NCI-H2196 (cell line): ENCODE measurements around the gene FCN2.

ENCODE experiments used
- DNase-seq: peaks from one replicate; lab custom pipeline; 2025; ENCODE audit not compliant: unreplicated experiment; lab: John Stamatoyannopoulos, UW

FCN2 gene

DNA sequence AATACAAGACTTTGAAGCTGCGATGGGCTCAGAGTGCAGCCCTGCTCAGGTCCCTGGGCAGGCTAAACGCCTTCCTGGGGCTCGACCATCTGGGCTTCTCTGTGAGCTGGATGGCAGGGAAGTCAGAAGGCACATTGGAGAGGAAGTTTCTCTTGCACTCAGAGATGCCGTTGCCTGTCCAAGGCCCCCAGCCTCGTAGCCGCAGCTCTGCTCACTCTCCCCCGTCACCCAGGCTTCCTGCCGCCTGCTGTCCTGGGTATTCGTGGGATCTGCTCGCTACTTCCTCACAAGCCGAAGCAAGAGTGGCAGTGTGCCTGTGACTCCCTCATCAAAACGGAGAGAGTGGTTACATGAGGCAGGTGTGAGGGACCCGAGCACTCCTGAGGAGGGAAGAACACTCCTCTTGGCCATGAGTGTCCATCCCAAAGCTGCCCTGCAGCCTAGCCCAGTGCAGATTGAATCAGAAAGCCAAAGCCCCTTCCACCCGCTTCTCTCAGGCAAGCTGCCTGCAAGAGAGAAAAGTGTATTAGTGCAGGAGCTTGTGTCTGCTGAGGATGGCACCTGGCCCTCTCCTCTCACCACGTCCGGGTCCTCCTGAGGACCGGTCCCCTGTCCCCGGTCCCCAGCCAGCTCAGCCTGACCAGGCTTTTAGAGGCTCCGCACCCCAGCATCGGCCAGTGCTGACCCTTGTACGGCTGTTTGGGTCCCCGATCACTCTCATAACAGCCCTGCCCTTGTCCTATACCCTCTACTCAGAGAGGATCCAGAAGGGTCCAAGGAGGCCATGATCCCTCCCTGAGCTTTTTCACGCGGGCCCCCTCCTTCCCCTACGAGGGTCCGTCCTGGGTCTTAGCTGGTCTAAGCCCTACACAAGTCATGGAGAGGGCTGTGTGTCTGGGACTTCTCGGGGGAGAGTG, 7.3 kb downstream of the FCN2 start:
- no peak for DNase-seq

DNA sequence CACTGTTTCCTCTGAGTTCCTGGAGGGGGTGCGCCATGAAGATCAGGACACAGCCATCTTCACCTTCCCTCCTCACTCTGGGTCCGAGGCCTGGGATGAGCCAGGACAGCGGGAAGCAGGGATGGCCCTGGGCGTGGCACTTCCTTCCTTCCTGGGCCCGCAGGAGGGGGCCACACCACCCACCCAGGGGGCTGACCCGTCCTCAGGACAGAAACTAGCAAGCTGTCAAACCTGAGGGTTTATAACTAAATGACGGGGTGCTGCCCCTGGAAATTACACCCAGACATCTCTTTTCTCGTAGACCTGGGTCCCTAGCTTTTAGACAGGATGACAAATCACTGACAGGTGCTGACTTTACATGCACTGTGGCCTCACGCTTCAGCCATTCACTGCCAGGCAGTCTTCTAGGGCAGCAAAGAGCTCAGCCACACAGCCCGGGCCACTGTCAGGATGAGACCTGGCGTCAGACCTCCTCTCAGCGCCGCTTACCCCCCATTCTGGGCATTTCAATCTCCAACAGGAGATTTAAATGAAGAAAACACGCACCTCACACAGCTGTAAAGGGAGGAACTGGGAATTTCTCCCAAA, 8.1 kb downstream of the FCN2 start:
- no peak for DNase-seq

DNA sequence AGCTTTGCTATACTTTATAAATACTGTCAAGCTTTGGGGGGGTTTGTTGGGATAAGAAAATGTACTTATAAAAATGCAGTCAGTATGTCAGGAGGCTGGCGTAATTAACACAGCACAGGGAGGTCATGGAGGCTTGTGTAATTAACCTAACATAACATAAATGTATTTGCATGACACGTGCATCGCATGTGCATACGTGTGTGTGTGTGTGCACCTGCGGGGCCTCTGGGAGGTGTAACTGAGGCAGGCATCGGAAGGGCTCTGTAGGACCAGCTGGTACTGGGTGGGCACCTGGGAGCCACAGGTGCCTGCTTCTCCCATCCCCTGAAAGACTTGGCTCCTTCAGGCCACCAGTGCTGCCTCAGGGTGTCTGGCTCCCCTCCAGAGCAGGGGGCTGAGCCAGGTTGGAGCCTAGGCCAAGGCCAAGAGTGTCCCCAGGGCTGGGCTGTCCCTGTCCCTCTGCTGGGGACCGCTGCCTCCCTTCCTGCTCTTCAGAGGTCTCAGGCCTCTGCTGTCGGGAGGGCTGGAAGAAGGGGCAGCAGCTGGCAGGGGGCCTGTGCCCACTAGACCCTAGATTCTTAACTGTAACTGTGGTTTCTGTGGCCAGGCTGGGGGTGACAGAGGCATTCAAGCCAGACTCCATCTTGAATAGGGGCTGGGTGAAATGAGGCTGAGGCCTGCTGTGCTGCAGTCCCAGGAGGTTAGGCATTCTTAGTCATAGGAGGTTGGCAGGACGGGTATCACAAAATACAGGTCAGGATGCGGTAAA, 9.0 kb downstream of the FCN2 start:
- DNase-seq = no peak

DNA sequence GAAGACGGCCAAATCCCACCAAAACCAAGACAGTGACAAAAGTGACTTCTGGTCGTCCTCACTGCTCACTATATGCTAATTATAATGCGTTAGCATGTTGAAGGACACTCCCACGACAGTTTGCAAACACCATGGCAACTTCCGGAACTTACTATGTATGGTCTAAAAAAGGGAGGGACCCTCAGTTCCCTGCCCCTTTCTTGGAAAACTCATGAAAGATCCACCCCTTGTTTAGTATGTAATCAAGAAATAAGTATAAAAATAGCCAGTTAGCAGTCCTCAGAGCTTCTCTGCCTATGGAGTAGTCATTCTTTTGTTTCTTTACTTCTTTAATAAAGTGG, 9.5 kb downstream of the FCN2 start:
- DNase-seq = no peak

DNA sequence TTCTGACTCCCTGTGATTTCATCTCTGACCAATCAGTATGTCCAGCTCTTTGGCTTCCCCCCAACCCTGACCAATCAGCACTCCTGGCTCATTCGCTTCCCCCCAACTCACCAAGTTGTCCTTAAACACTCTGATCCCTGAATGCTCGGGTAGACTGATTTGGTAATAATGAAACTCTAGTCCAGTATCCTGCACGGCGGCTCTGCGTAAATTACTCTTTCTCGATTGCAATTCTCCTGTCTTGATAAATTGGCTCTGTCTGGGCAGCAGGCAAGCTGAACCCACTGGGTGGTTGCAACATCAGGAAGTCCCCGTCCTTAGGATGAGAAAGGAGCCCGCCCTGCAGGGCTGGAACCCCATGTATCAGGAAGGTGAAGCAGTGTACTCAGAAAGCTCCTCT, 10.4 kb downstream of the FCN2 start:
- DNase-seq = no peak

DNA sequence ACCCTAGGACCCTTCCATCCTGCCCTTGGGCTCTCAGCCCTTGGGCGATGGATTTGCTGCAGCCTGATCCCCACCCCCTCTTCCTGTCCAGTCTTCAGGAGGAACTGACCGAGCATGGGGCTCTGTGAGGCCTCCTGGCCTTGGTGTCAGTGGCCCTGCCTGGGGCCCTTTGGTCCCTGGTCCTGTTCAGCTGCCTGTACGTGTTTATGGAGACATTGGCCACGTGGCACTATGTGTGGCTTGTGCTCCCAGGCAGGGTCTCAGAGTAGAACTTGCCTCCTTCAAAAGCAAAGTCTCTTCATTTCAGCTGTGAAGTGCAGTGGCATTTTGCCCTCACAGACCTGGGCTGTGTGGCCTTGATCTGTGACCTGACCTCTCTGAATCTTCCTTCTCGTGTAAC, 11.1 kb downstream of the FCN2 start:
- DNase-seq = no peak

DNA sequence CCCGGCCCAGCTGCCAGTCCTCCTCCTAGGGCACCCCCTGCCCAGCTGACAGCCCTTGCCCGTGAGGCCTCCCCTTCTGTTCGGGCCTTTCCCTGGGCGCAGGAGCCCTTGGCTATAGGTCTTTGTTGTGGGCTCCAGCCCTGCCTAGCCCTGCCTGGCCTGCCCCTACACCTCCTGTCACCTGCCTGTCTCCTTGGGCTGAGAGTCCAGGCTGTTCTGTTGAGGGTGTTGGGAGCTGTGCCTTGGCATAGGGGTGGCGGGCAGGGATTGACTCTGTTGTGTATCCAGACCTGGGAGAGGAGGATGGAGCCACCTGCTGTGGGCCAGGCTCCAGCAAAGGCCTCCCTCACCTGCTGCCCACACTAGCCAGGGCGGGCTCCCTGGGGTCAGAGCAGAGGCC, 11.6 kb downstream of the FCN2 start:
- DNase-seq = no peak

DNA sequence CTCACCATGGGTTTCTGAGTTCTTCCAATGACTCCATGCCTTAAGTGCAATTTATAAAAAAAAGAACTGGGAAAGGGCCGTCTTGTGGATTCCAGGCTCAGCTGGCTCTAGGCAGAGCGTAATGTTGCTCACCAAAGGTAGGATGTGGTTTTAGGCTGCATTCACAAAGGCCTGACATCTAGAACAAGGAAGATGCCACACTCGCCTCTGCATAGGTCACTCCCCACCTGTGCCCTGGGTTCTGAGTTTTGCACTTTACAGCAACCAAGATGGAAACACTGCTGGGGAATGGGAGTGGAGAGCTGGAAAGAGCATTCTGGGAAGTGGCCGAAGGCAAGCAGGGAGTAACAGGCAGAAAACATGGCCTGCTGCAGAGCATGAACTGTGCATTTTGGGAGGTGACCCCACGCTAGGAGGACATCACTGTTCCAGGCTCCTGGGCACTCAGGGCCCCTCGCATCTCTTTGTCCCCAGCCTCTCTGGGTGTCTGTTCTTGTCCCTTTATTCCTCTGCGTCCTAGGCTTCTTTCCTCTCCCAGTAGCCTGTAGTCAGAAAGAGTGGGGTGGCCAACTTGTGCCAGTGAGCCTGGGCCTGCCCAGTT, 12.3 kb downstream of the FCN2 start:
- DNase-seq = no peak

DNA sequence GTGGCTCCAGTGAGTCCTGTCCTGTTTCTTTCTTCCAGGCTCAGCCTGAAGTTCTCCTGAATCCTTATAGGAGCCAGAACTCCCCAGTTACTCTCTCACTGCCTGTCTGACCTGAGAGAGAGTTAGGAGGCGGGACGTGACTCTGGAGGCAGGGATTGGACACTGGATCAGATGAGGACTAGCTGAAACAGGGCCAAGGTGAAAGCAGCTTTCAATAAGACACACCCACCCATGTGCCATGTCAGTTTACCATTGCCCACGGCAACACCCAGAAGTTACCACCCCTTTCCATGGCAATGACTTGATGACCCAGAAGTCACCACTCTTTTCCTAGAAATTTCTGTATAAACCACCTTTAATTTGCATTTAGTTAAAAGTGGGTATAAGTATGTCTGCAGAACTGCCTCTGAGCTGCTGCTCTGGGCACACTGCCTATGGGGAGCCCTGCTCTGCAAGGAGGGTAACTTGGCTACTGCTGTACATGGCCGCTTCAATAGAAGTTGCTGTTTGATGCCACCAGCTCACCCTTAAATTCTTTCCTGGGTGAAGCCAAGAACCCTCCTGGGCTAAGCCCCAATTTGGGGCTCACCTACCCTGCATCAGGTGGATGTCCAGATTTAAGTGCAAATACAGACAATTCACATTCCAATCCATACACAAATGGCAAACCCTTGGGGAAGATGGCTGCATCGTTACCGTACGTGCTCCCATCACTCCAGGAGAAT, 13.7 kb downstream of the FCN2 start:
- DNase-seq = no peak

DNA sequence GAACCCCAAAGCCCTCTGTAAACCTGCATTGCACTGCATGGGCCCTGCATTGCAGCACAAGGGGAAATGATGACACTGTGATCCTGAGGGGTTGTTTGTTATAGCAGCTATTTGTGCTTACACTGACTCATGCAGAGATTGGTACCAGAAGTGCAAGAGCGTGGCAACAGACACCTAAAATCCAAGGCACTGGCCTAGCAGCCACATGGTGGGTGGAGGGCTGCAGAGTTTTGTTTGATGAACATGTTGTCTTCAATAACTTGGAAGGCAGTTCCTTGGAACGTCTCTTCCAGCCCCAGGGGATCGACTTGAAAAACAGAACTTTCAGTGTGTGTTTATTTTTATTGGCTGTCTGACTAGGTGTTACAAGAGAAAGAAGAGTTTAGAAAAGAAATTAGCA, 14.5 kb downstream of the FCN2 start:
- no peak for DNase-seq

DNA sequence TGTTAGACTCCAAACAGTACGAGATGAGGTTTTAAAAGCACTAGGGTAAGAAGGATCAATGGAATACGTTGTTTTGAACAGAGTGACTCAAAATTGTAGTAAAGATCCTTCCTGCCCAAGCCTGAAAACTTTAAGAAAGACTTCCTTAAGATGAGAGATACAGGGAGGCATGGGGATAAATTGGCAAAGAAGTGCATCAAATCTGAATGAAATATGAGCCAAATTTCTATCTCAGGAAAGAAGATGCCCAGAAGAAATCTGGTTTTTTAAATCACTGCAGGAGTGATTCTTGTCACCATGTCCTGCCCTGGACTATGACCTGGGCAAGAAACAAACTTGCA, 14.9 kb downstream of the FCN2 start:
- DNase-seq = no peak

DNA sequence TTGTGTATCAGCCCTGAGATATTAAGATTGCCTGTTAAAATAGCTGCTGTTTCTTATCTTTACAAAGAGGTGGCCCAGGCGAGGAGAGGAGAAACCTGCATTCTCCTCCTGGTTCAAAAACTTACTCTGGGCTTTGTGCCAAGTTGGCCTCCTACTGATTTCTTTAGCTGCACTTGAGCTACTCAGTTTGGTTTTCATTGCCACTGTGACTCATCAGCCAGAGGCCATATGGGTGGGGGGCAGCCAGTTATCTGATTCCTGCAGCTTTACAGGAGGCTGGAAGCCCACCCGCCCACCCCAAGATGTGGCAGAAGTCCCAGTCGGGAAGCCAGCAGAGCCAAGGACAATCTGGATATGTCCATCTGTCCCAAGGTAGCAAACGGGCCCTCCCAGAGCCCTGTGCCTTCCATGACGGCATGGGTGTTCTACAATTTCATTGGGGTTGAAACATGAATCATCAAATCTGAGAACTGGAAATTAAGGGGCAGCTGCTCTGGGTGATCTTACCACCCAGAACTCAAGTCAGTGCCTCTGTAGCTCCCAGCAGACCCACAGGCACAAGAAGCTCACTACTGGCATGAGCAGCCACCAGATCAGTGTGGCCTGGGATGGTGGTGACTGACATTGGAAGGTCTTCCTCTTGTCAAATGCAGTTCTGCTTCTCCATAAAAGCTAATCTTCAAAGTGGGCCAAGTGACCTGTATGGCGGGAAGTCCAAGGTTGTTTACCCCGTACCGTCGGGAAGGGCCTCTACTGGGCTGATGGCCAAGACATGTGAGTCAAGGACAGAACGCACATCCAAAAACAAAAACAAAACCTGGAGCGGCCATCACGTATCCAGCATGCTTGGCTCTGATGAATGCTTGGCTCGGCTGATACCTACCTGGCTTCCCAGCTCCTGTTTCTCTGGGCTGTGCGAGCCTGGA, 15.6 kb downstream of the FCN2 start:
- peak; percentile 38 for DNase-seq

DNA sequence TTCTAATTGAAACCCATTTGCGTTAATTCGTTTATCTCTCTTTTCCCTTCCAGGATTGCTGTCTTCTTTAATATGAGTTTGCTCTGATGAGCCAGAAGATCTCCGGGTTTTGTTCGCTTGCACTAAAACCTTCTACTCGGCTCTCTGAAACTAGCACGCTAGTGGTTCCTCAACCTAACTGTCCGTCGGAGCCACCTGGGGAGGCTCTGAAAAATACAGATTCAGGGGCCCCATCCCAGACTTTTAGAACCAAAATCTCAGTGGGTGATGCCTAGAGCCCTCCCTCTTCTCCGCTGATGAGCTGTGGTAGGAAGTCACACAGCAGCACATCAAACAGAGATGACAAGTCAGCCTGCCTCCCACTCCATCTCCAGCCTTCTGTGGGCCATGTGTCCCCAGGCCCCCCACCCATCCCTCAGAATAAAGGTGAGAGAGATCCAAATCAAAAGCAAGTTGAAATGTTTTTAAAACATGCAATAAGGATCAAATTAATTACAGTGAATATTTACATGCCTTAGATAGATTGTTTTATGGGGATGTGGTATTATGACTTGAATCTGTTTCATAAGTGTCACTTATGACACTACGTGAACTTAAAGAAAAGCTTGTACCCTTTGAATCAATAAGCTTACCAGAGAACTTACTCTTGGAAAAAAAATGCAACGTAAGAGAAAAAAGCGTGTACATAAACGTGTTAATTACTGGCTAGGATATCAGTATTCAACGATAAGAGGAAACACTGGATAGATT, 16.4 kb downstream of the FCN2 start:
- no peak for DNase-seq

DNA sequence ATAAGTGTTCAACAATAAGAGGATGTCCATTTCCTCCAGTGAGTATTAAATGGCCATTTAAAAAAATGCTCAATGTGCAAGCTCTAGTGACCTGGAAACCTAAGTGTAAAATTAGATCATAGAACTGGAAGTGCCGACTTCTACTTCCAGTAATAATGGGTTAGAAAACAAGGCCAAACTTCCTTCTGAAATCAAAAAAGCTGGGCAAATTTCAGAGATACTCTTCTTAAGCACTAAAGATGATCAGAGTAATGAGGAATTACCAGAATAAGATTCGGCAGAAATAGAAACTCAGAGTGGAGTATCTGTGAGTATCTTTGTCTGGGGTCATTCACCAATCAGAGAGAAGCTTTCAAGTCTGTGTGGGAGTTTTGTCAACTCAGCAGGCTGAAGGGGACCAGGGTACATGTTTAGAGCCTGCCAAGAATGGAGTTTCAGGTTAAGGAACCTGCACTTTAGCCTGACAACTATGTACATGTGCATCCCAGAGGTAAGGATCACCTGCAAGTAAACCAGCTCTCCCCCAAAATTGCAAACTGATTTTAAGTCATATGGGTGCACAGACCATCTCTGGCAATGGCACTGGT, 17.1 kb downstream of the FCN2 start:
- DNase-seq = no peak

DNA sequence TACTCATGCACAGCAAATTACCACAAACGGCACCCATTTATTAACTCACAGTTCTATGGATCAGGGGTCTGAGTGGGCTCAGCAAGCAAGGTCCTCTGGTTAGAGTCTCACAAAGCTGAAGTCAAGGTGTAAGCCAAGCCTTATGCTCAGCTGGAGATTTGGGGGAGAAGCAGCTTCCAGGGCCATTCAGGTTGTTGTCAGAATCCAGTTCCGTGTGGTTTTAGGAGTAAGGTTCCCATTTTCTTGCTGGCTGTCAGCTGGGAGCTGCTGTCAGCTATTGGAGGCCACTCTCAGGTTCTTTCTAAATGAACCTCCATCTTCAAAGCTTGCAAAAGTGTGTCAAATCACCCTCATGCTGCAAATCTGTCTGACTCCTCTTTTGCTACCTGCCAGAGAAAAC, 17.7 kb downstream of the FCN2 start:
- no peak for DNase-seq

DNA sequence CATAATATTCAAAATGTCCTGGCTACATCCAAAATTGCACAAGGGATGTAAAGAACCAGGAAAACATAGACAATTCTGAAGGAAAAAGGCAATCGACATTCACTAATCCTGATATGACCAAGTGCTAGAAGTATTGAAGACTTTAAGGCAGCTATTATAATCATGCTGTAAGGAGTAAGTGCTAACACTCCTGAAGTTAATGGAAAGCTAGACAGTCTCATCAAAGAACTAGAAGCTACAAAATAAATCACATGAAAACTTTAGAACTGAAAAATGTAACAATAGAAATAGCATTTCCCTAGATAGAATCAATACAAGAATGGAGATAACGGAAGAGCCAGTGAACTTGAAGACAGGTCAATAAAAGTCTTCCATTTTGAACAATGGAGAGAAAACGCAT, 18.6 kb downstream of the FCN2 start:
- no peak for DNase-seq

DNA sequence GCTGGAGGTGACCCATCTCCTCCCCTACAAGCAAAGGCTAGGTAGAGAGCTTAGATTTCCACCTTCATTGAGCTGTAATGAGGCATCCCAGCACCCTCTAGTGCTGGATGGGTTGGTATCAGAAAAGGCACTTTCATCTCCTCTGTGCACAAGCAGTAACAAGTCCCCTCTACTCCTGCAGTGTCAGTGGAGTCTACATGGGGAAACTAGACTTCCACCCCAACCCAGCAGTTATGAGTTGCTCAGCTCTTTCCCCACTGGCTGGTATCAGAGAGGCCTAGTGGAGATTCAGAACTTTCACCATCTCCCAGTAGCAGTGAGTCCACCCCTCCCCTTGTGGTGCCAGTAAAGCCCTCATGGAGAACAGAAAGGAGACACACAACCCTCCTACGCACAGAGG, 19.2 kb downstream of the FCN2 start:
- no peak for DNase-seq

DNA sequence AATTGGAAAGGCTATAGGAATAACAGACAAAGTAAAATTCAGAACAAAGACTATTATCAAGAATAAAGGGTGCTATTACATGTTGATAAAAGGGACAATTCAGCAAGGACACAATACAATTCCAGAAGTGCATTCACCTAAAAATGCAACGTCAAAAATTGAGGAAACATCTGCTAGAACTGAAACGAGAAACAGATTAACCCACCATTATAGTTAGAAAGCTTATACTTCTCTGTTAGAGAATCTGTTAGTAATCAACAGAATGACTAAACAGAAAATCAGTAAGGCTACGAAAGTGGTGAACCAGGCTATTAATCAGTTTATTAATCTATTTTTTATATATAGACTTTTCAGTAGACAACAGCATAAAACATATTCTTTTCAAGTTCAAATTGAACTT, 22.3 kb downstream of the FCN2 start:
- no peak for DNase-seq
